Panc1 (cell line): ENCODE data around the gene STOX2. TPM values are rescaled to one million over a fixed set of nuclear protein-coding genes. Genes with fewer than 3 reads are reported as not detected.

Experiments
- ATAC-seq: fragments of 200-7000 bp; cut with Tn5 transposase; 2 replicates; pipeline ENCODE4 v1.9.1; 2020; ENCODE audit warnings: mild to moderate bottlenecking, moderate library complexity
- BruUV-seq: library from RNA; stranded (reverse); fragments of 400-500 nt; replicated peaks from 2 replicates; lab custom pipeline; 2021; lab: Mats Ljungman, UMichigan
- CTCF ChIA-PET: fragments of 300-600 bp; sonication (Branson Sonifier 250); formaldehyde crosslinking; loops from one replicate; lab custom pipeline; 2022; ENCODE audit warnings: antibody characterized with exemption; lab: Charles Lee
- POLR2A ChIA-PET: fragments of 300-600 bp; sonication (Branson Sonifier 250); formaldehyde crosslinking; loops from one replicate; lab custom pipeline; 2022; ENCODE audit warnings: antibody characterized with exemption; lab: Charles Lee
- DNase-seq: peaks from one replicate; pipeline ENCODE4 v3.0.0-alpha.2; 2010; ENCODE audit warnings: low read depth, low spot score
- H3K27ac ChIP-seq: 2 replicates; pipeline ENCODE4 v1.5.1; 2011; ENCODE audit warnings: mild to moderate bottlenecking, low read length, inconsistent platforms
- H3K27me3 ChIP-seq: fragments of 200-500 bp; sonication (Bioruptor generic); 2 replicates; pipeline ENCODE4 v1.6.0; 2014; ENCODE audit warnings: low read length, inconsistent platforms; ENCODE audit not compliant: control insufficient read depth, insufficient read depth
- H3K36me3 ChIP-seq: fragments of 200-500 bp; sonication (Bioruptor generic); 2 replicates; pipeline ENCODE4 v1.5.1; 2014; ENCODE audit warnings: inconsistent platforms, mild to moderate bottlenecking, low read length, moderate library complexity; ENCODE audit not compliant: control insufficient read depth, insufficient read depth
- H3K4me1 ChIP-seq: 2 replicates; pipeline ENCODE4 v1.5.1; 2011; ENCODE audit warnings: inconsistent platforms, mild to moderate bottlenecking, low read length, moderate library complexity; ENCODE audit not compliant: control insufficient read depth, insufficient read depth
- H3K4me3 ChIP-seq, 2 experiments: 2 replicates each; pipeline ENCODE4 v1.5.1; 2011 to 2012; ENCODE audit warnings: low read depth in 2 of 2, low read length in 2 of 2, mild to moderate bottlenecking in 2 of 2, inconsistent platforms in 1 of 2, moderate library complexity in 1 of 2
- H3K9me3 ChIP-seq: fragments of 200-500 bp; sonication (Bioruptor generic); 2 replicates; pipeline ENCODE4 v1.5.1; 2014; ENCODE audit warnings: low read depth, mild to moderate bottlenecking, inconsistent platforms, low read length, moderate library complexity; ENCODE audit not compliant: control insufficient read depth, insufficient read depth
- POLR2AphosphoS5 ChIP-seq: IDR thresholded peaks from 2 replicates; pipeline ENCODE4 v1.6.1; 2012; ENCODE audit warnings: mild to moderate bottlenecking, low read depth, low read length, moderate library complexity
- SIN3A ChIP-seq: IDR thresholded peaks from 2 replicates; pipeline ENCODE4 v1.6.1; 2012; ENCODE audit warnings: low read depth, mild to moderate bottlenecking, low read length, moderate library complexity, borderline replicate concordance; ENCODE audit not compliant: insufficient read depth
- TCF7L2 ChIP-seq: IDR thresholded peaks from 2 replicates; pipeline ENCODE4 v1.6.1; 2011; ENCODE audit warnings: mild to moderate bottlenecking, low read depth, low read length, inconsistent platforms
- in situ Hi-C: cut with HindIII; loops from 2 replicates; pipeline ENCODE4 v1.10.0; 2016; ENCODE audit warnings: low sequenced_read_pairs, low pct_unique_long_range_greater_than_20kb
- intact Hi-C: fragments of 100-400 bp; cut with micrococcal nuclease; formaldehyde crosslinking; loops from one replicate; pipeline ENCODE4 v1.10.0; 2022; ENCODE audit not compliant: unreplicated experiment
- total RNA-seq: library from RNA; stranded (reverse); gene quantifications from one replicate; pipeline ENCODE4 v1.2.1, GENCODE V29; 2021; ENCODE audit not compliant: unreplicated experiment
- TF ChIP-seq, protein P1 (sequence below), 2 experiments: IDR thresholded peaks; 2 replicates each; pipeline ENCODE4 v1.6.1; 2011 to 2012; ENCODE audit warnings: low read depth in 2 of 2, control low read depth in 1 of 2, low read length in 1 of 2, mild to moderate bottlenecking in 1 of 2, moderate library complexity in 1 of 2; ENCODE audit not compliant: insufficient read depth in 1 of 2
- TF ChIP-seq, protein P2 (sequence below): fragments of 450-650 bp; IDR thresholded peaks from 2 replicates; pipeline ENCODE4 v1.5.1; 2017; ENCODE audit warnings: mild to moderate bottlenecking

STOX2 gene
- total RNA-seq, 1 experiment from 2014 or later = 10.6 TPM

DNA sequence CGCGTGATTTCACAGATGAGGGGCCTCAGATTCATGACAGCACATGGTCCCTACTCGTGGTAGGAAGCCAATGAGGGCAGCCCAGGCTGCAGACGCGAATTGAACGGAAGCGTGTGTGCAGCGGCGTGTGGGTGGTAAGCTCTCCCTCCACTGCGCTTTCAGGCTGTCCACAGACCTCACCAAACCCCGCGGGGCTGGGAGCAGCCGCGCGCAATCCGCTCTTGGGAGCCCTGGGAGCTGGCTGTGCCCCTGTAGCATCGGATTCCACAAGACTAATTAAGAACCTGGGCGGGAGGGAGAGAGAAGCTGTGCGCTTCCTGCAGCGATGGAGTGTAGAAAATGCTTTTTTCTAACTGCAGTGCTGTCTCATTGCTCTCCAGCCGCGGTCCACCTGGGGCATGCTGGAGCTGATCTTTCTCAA, 134.9 kb downstream of the STOX2 start:
- no TSS peak for BruUV-seq
- no peak overlapping the region for H3K27ac ChIP-seq
- intact Hi-C loops (no loop called here), in situ Hi-C loops (no loop called here)
- no peaks in the 10 kb centered on the region; the same call in 1 of the 2 replicates for H3K27me3 ChIP-seq
- H3K9me3 ChIP-seq = no peaks in the 10 kb centered on the region
- CTCF ChIA-PET = no interaction called here
- ATAC-seq (no peak), DNase-seq (no peak)
- POLR2A ChIA-PET = no interaction called here
- H3K4me3 ChIP-seq = no peak overlapping the region
- no peaks in the 10 kb centered on the region for H3K36me3 ChIP-seq
- TF ChIP-seq, protein P1, sequence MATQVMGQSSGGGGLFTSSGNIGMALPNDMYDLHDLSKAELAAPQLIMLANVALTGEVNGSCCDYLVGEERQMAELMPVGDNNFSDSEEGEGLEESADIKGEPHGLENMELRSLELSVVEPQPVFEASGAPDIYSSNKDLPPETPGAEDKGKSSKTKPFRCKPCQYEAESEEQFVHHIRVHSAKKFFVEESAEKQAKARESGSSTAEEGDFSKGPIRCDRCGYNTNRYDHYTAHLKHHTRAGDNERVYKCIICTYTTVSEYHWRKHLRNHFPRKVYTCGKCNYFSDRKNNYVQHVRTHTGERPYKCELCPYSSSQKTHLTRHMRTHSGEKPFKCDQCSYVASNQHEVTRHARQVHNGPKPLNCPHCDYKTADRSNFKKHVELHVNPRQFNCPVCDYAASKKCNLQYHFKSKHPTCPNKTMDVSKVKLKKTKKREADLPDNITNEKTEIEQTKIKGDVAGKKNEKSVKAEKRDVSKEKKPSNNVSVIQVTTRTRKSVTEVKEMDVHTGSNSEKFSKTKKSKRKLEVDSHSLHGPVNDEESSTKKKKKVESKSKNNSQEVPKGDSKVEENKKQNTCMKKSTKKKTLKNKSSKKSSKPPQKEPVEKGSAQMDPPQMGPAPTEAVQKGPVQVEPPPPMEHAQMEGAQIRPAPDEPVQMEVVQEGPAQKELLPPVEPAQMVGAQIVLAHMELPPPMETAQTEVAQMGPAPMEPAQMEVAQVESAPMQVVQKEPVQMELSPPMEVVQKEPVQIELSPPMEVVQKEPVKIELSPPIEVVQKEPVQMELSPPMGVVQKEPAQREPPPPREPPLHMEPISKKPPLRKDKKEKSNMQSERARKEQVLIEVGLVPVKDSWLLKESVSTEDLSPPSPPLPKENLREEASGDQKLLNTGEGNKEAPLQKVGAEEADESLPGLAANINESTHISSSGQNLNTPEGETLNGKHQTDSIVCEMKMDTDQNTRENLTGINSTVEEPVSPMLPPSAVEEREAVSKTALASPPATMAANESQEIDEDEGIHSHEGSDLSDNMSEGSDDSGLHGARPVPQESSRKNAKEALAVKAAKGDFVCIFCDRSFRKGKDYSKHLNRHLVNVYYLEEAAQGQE (IDR thresholded peaks at IDR 0.05; ENCODE audit: insufficient read depth in 1 of 2, low read depth in 2 of 2, low read length in 1 of 2) = no peak
- TF ChIP-seq POLR2AphosphoS5 (no peak), TCF7L2 (no peak), SIN3A (no peak)
- TF ChIP-seq, protein P2, sequence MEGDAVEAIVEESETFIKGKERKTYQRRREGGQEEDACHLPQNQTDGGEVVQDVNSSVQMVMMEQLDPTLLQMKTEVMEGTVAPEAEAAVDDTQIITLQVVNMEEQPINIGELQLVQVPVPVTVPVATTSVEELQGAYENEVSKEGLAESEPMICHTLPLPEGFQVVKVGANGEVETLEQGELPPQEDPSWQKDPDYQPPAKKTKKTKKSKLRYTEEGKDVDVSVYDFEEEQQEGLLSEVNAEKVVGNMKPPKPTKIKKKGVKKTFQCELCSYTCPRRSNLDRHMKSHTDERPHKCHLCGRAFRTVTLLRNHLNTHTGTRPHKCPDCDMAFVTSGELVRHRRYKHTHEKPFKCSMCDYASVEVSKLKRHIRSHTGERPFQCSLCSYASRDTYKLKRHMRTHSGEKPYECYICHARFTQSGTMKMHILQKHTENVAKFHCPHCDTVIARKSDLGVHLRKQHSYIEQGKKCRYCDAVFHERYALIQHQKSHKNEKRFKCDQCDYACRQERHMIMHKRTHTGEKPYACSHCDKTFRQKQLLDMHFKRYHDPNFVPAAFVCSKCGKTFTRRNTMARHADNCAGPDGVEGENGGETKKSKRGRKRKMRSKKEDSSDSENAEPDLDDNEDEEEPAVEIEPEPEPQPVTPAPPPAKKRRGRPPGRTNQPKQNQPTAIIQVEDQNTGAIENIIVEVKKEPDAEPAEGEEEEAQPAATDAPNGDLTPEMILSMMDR = no peak
- no peaks in the 10 kb centered on the region for H3K4me1 ChIP-seq

DNA sequence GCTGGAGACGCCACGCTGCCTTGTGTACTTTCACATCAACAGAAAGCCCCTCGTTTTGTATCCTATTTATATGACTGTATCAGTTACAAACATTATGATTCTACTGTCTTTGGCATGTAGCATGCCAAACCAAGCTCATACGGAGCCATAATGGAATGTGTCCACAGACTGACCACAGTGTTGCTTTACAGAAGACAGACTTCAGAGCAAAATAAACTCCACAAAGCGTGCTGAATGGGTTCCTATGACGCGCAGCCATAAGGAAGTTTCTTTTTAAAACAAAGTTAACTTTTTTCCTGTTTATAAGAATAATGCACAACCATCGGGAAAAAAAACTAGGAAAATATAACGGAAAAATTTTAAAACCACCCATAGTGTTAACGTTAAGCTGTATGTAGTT, 136.0 kb downstream of the STOX2 start:
- no peaks in the 10 kb centered on the region for H3K9me3 ChIP-seq
- POLR2A ChIA-PET = no interaction called here
- intact Hi-C loops (no loop called here), in situ Hi-C loops (no loop called here)
- CTCF ChIA-PET = no interaction called here
- H3K36me3 ChIP-seq = no peaks in the 10 kb centered on the region
- no peak overlapping the region for H3K27ac ChIP-seq
- BruUV-seq = no TSS peak
- no peaks in the 10 kb centered on the region; the same call in 1 of the 2 replicates for H3K27me3 ChIP-seq
- no peak for TF ChIP-seq POLR2AphosphoS5
- ATAC-seq = no peak
- no peaks in the 10 kb centered on the region for H3K4me1 ChIP-seq
- no peak overlapping the region for H3K4me3 ChIP-seq
- DNase-seq = no peak

DNA sequence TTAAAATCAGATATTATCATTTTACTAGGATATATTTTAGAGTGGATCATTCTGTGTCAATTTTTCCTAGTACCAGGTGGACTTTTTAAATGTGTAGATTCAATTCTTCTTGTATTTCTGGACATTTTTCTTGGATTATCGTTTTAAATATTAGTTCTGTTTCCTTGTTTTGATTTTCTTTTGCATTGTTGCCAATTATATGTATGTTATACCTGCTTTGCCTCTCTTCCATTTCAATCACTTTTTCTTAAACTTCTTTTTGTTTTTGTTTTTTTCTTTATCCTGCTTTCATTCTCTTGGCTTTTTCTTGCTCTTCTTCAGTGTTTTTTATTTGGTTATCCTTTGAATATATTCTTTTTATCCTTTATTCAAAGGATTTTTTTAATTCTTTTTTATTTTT, 141.0 kb downstream of the STOX2 start:
- in situ Hi-C loops (no loop called here), intact Hi-C loops (no loop called here)
- no peak for ATAC-seq
- no peak overlapping the region for H3K27ac ChIP-seq
- ChIA-PET CTCF (no interaction called here), POLR2A (no interaction called here)
- no peak for DNase-seq
- H3K27me3 ChIP-seq = no peaks in the 10 kb centered on the region
- no peaks in the 10 kb centered on the region for H3K4me1 ChIP-seq
- no peaks in the 10 kb centered on the region for H3K36me3 ChIP-seq
- TF ChIP-seq SIN3A (no peak), TCF7L2 (no peak), POLR2AphosphoS5 (no peak)
- TF ChIP-seq, protein P2 = no peak
- TF ChIP-seq, protein P1 (IDR thresholded peaks at IDR 0.05; ENCODE audit: insufficient read depth in 1 of 2, low read depth in 2 of 2, low read length in 1 of 2) = no peak
- no peaks in the 10 kb centered on the region for H3K9me3 ChIP-seq
- H3K4me3 ChIP-seq = no peak overlapping the region
- BruUV-seq = no TSS peak
